ENCODE data around the gene SMU1.

SMU1 gene

DNA sequence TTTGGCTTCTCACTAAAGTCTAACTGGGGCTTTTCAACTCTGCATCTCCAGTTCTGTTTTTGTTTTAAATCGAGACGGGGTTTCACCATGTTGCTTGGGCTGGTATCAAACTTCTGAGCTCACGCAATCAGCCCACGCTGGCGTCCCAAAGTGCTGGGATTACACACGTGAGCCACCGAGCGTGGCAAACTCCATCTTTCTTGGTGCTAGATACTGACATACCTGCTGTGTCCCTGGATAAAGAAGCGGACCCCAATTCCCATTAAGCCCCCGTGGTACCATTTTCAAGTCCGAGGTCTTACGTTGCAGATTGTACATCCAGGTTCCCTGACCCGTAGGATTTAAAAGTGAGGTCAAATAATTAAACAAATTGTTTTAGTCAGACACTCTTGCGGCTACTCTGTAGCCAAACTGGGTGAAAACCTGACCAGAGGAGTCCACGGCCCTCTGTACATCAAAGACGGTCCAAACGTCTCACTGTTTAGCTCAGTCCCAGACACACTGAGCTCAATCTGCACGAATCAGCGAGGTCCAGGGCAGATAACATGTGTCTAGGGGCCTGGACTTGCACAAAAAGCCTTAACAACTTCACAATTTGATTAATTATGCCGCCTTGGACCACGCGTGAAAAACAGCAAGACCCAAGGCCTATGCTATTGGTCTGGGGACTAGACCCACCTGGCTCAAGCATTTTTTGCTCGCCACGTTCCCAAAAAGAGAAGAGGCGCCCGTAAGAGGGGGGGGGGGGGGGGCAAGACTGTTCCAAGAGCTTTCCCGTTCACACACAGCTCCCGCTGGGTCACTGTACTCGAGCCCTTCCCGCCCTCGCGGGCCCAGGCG is 52.1 kb downstream of the SMU1 start:
- H3K36me3 ChIP-seq (ENCODE audit: insufficient read depth, low read length), result peaks cover 40% of the 10 kb centered on the region
- H3K4me3 ChIP-seq (ENCODE audit: low read length), result peak overlapping the region; percentile 100
- peak overlapping the region; percentile 91 for H3K4me2 ChIP-seq (ENCODE audit: low read length)
- H3K9me3 ChIP-seq (replicated peaks; ENCODE audit: low read length), result no peaks in the 10 kb centered on the region
- peak overlapping the region; percentile 98 for H3K9ac ChIP-seq (ENCODE audit: low read depth, low read length)
- H3K4me1 ChIP-seq (ENCODE audit: control insufficient read depth, insufficient read depth, low read length), result peaks cover 37% of the 10 kb centered on the region
- no peaks in the 10 kb centered on the region for H3K27me3 ChIP-seq (ENCODE audit: control insufficient read depth, insufficient read depth, low read length)

GRCh38 chr9:33023661-33024060 is 52.8 kb downstream of the SMU1 start:
- Histone ChIP-seq H3K4me2 (ENCODE audit: low read length) (peak overlapping the region; percentile 91), H3K4me3 (ENCODE audit: low read length) (peak overlapping the region; percentile 100)

GRCh38 chr9:33022755-33023154 is 53.7 kb downstream of the SMU1 start:
- peaks cover 25% of the 10 kb centered on the region for H3K4me1 ChIP-seq (ENCODE audit: control insufficient read depth, insufficient read depth, low read length)
- H3K4me2 ChIP-seq (ENCODE audit: low read length), result peak overlapping the region; percentile 4
- H3K9ac ChIP-seq (ENCODE audit: low read depth, low read length), result no peak overlapping the region
- H3K4me3 ChIP-seq (ENCODE audit: low read length), result no peak overlapping the region
- no peaks in the 10 kb centered on the region for H3K9me3 ChIP-seq (replicated peaks; ENCODE audit: low read length)
- H3K36me3 ChIP-seq (ENCODE audit: insufficient read depth, low read length), result peaks cover 26% of the 10 kb centered on the region
- no peaks in the 10 kb centered on the region for H3K27me3 ChIP-seq (ENCODE audit: control insufficient read depth, insufficient read depth, low read length)

More at GRCh38 chr9:33023661-33024060, 52.8 kb downstream of the SMU1 start:
- Histone ChIP-seq H3K9me3 (replicated peaks; ENCODE audit: low read length) (no peaks in the 10 kb centered on the region), H3K27me3 (ENCODE audit: control insufficient read depth, insufficient read depth, low read length) (no peaks in the 10 kb centered on the region), H3K36me3 (ENCODE audit: insufficient read depth, low read length) (peaks cover 35% of the 10 kb centered on the region), H3K4me1 (ENCODE audit: control insufficient read depth, insufficient read depth, low read length) (peaks cover 32% of the 10 kb centered on the region), H3K9ac (ENCODE audit: low read depth, low read length) (peak overlapping the region; percentile 98)

DNA sequence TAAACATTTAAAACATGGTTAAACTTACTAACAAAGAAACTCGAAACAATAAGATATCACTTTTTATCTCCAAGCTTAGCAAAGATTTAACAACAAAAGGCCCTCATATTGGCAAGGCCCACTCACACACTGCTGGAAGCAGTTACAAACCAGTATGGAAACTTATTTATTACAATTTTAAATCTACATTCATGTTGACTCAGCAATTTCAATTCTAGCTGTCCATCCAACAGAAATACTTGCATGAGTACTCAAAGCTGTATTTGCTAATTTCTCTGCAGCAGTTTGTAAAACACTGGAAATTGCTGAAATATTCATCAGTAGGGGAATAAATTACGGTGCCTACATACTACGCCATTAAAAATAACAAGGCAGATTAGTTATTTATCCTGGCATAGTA is 54.2 kb downstream of the SMU1 start:
- Histone ChIP-seq H3K4me2 (ENCODE audit: low read length) (peak overlapping the region; percentile 4), H3K36me3 (ENCODE audit: insufficient read depth, low read length) (peaks cover 22% of the 10 kb centered on the region), H3K9ac (ENCODE audit: low read depth, low read length) (peak overlapping the region; percentile 35), H3K9me3 (replicated peaks; ENCODE audit: low read length) (no peaks in the 10 kb centered on the region), H3K4me3 (ENCODE audit: low read length) (no peak overlapping the region), H3K27me3 (ENCODE audit: control insufficient read depth, insufficient read depth, low read length) (no peaks in the 10 kb centered on the region), H3K4me1 (ENCODE audit: control insufficient read depth, insufficient read depth, low read length) (peaks cover 22% of the 10 kb centered on the region)

DNA sequence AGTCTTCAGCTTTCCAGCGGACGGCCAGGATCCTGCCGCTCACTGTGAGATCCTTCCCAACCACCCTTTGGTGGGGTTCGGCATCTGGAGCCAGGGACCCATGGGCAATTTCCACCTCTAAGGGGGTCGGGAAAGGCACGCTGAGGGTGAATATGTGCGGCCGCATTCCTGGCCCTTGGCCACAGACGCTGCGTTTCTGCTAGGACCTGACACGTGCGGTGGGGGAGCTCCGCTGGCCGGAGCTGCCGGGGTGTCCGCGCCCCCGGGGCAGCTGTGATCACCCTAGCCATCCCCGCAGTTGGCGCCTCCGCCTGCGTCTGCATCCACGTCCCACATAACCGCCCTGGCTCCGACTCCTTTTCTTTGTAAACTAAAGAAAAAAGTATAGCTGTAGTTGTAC is 56.7 kb downstream of the SMU1 start:
- H3K4me2 ChIP-seq (ENCODE audit: low read length), result no peak overlapping the region
- no peak overlapping the region for H3K4me3 ChIP-seq (ENCODE audit: low read length)
- H3K27me3 ChIP-seq (ENCODE audit: control insufficient read depth, insufficient read depth, low read length), result no peaks in the 10 kb centered on the region
- H3K4me1 ChIP-seq (ENCODE audit: control insufficient read depth, insufficient read depth, low read length), result peaks cover 12% of the 10 kb centered on the region
- peaks cover 13% of the 10 kb centered on the region for H3K36me3 ChIP-seq (ENCODE audit: insufficient read depth, low read length)
- H3K9me3 ChIP-seq (replicated peaks; ENCODE audit: low read length), result no peaks in the 10 kb centered on the region
- no peak overlapping the region for H3K9ac ChIP-seq (ENCODE audit: low read depth, low read length)

DNA sequence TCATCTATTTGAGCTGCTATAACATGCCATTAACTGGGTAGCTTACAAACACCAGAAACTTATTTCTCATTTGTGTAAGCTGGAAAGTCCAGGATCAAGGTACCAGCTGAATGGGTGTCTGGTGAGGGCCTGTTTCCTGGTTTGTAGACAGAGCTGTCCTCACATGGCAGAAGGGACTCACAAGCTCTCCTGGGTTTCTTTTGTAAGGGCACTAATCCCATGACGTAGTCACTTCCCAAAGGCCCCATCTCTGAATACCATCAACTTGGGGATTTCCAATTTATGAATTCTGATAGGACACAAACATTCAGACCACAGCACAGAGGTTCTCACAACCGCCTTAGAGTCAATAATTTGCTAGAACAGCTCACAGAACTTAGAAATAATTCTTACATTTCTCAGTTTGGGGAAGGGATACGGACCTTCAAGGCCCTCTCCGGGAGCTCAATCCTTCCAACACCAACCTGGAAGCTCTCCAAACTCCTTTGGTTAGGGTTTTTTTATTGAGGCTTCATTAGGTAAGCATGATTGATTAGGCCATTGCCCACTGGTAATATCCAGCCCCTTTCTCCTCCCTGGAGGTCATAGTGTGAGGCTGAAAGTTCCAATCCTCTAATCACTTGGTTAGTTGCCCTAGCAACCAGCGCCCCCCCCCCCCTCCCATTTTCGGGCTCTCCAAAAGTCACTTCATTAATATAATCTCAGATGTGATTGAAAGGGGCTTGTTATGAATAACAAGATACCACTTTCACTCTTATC is 59.0 kb downstream of the SMU1 start:
- Histone ChIP-seq H3K4me2 (ENCODE audit: low read length) (no peak overlapping the region), H3K4me3 (ENCODE audit: low read length) (no peak overlapping the region), H3K9me3 (replicated peaks; ENCODE audit: low read length) (no peaks in the 10 kb centered on the region), H3K27me3 (ENCODE audit: control insufficient read depth, insufficient read depth, low read length) (no peaks in the 10 kb centered on the region), H3K36me3 (ENCODE audit: insufficient read depth, low read length) (peaks cover 13% of the 10 kb centered on the region), H3K9ac (ENCODE audit: low read depth, low read length) (no peak overlapping the region), H3K4me1 (ENCODE audit: control insufficient read depth, insufficient read depth, low read length) (no peaks in the 10 kb centered on the region)

GRCh38 chr9:33014665-33015014 is 61.8 kb downstream of the SMU1 start:
- Histone ChIP-seq H3K4me2 (ENCODE audit: low read length) (no peak overlapping the region), H3K36me3 (ENCODE audit: insufficient read depth, low read length) (peaks cover under 1% of the 10 kb centered on the region), H3K9ac (ENCODE audit: low read depth, low read length) (no peak overlapping the region), H3K4me1 (ENCODE audit: control insufficient read depth, insufficient read depth, low read length) (no peaks in the 10 kb centered on the region), H3K27me3 (ENCODE audit: control insufficient read depth, insufficient read depth, low read length) (no peaks in the 10 kb centered on the region), H3K4me3 (ENCODE audit: low read length) (no peak overlapping the region), H3K9me3 (replicated peaks; ENCODE audit: low read length) (no peaks in the 10 kb centered on the region)

- H3K9ac ChIP-seq (ENCODE audit: low read depth, low read length), result no peak overlapping the region
Measured at GRCh38 chr9:33013962-33014664, 62.4 kb downstream of the SMU1 start.

DNA sequence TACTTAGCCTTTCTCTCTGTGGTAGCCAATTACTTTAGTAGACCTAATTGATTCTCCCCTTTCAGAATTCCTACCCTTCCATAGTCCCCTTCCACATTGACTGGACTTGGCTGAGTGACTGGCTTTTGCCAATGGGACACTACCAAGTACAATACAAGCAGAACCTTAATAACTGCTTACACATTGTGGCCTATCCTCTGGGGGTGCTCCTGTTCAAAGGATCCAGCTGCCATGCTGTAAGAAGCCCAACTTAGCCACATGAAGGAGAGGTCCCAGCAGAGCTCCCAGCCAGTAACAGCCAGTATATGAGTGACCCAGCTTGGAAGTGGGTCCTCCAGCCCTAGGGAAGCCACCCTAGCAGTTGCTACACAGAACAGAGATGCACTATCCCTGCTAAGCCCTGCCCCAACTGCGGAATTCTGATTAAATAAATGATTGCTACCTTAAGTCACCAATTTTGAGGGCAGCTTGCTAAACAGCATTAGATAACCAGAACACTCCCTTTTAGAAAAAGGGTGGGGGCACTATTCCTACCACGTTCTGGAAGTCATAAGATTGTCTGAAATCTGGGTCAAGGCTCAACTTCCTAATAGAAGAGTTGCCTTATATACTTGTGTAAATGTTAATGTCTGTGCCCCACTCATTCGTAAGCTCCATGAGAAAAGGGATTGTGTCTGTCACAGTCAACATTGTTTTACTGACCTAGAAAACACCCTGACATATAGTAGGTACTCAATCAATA is 64.0 kb downstream of the SMU1 start:
- Histone ChIP-seq H3K4me3 (ENCODE audit: low read length) (no peak overlapping the region), H3K9ac (ENCODE audit: low read depth, low read length) (no peak overlapping the region), H3K4me1 (ENCODE audit: control insufficient read depth, insufficient read depth, low read length) (no peaks in the 10 kb centered on the region), H3K36me3 (ENCODE audit: insufficient read depth, low read length) (no peaks in the 10 kb centered on the region), H3K27me3 (ENCODE audit: control insufficient read depth, insufficient read depth, low read length) (no peaks in the 10 kb centered on the region), H3K4me2 (ENCODE audit: low read length) (no peak overlapping the region), H3K9me3 (replicated peaks; ENCODE audit: low read length) (no peaks in the 10 kb centered on the region)

More at GRCh38 chr9:33013962-33014664, 62.4 kb downstream of the SMU1 start:
- no peaks in the 10 kb centered on the region for H3K36me3 ChIP-seq (ENCODE audit: insufficient read depth, low read length)
- H3K27me3 ChIP-seq (ENCODE audit: control insufficient read depth, insufficient read depth, low read length), result no peaks in the 10 kb centered on the region
- H3K4me3 ChIP-seq (ENCODE audit: low read length), result no peak overlapping the region
- no peak overlapping the region for H3K4me2 ChIP-seq (ENCODE audit: low read length)
- no peaks in the 10 kb centered on the region for H3K4me1 ChIP-seq (ENCODE audit: control insufficient read depth, insufficient read depth, low read length)
- H3K9me3 ChIP-seq (replicated peaks; ENCODE audit: low read length), result no peaks in the 10 kb centered on the region

GRCh38 chr9:33011831-33012230 is 64.6 kb downstream of the SMU1 start:
- H3K27me3 ChIP-seq (ENCODE audit: control insufficient read depth, insufficient read depth, low read length), result no peaks in the 10 kb centered on the region
- H3K36me3 ChIP-seq (ENCODE audit: insufficient read depth, low read length), result no peaks in the 10 kb centered on the region
- no peak overlapping the region for H3K4me3 ChIP-seq (ENCODE audit: low read length)
- no peak overlapping the region for H3K4me2 ChIP-seq (ENCODE audit: low read length)
- H3K9ac ChIP-seq (ENCODE audit: low read depth, low read length), result no peak overlapping the region
- H3K4me1 ChIP-seq (ENCODE audit: control insufficient read depth, insufficient read depth, low read length), result no peaks in the 10 kb centered on the region
- H3K9me3 ChIP-seq (replicated peaks; ENCODE audit: low read length), result no peaks in the 10 kb centered on the region

- Histone ChIP-seq H3K4me2 (ENCODE audit: low read length) (no peak overlapping the region), H3K27me3 (ENCODE audit: control insufficient read depth, insufficient read depth, low read length) (no peaks in the 10 kb centered on the region), H3K9me3 (replicated peaks; ENCODE audit: low read length) (no peaks in the 10 kb centered on the region), H3K9ac (ENCODE audit: low read depth, low read length) (no peak overlapping the region), H3K36me3 (ENCODE audit: insufficient read depth, low read length) (no peaks in the 10 kb centered on the region), H3K4me1 (ENCODE audit: control insufficient read depth, insufficient read depth, low read length) (no peaks in the 10 kb centered on the region), H3K4me3 (ENCODE audit: low read length) (no peak overlapping the region)
Measured at GRCh38 chr9:33007755-33008154, 68.7 kb downstream of the SMU1 start.
